Nucleus accumbens (tissue), 56 donors: ENCODE data around the gene CIB1.
"Not testable (repeated sequence)": the region's sequence is repeated elsewhere in the genome, so short reads cannot be mapped to it uniquely, and the experiment has no call there.

Experiments used
- DNase-seq, 56 donors: peaks; one replicate each; lab custom pipeline; 2025; lab: John Stamatoyannopoulos, UW

The CIB1 gene

DNA sequence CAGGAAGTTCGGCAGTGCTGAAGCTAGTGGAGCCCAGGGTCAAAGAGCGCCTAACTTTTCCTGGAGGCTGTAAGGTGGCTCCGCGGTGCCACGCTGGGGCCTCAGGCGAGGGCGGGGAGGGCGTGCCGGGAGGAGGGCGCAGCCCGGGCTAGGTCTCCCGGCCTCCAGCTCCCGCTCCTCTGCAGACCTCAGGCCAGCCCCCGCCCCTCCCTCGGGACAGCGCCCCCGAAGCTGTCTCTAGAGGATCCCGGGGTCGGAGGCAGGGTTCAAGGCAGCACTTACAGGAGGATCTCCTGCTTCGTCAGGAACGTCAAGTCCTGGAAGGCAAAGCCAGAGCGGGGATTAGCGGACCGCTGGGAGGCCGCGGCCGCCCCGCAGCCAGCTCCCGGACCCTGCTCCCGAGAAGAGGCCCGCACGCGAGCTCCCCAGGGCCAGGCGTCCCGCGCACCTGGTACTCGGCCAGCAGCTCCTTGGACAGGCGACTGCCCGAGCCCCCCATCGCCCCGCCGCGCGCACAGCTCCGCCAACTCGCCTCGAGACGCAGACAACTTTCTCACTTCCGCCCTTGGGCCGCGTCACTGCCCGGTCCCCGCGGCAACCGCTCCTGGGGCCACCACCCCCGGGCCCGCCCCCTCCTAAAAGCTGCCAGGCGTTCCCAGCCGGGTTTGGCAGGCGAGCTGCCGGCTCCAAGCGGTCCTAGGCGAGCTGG is at the start of gene CIB1:
TSS of gene CIB1 (minus strand) at position 555 of the 709 bp plus-strand sequence. CDS start at position 499, 56 bp downstream.
- DNase-seq: peak in 52 of 56 donors; percentile 72 to 98 (median 95)

DNA sequence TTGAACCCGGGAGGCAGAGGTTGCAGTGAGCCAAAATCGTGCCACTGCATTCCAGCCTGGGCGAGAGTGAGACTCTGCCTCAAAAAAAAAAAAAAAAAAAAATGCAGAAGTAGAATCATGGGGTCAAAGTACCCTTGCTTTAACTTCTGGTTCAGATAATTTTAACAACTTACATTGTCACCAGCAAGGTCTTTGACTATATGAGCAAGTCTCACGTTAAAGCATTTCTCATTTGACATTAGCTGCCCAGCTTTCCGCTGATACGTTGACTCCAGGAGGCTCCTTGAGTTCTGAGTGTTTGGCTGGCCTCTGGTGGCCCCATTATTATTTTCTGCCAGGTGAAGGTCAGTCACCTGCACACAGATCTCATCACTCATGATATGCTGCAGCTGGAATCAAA is 47.9 kb upstream of the CIB1 start:
- DNase-seq: not testable (repeated sequence)

DNA sequence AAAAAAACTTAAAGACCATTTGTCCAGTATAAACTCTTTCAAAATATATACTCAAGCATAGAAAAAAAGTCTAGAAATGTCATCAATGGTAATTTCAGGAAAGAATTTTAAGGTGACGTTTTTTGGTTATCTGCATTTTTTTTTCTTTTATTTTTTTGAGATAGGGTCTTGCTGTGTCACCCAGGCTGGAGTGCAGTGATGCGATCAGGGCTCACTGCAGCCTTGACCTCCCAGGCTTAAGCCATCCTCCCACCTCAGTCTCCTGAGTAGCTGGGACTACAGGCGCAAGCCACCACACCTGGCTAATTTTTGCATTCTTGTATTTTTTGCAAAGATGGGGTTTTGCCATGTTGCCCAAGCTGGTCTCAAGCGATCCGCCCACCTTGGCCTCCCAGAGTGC is 47.0 kb upstream of the CIB1 start:
- DNase-seq: not testable (repeated sequence)

DNA sequence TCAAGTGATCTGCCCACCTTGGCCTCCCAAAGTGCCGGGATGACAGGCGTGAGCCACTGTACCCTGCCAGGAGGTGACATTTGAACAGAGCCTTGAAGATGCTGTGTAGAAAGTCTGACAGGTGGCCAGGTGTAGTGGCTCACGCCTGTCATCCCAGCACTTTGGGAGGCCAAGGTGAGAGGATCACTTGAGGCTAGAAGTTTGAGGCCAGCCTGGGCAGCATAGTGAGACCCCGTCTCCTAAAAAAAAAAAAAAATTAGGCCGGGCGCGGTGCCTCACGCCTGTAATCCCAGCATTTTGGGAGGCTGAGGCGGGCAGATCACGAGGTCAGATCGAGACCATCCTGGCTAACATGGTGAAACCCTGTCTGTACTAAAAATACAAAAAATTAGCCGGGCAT is 44.7 kb upstream of the CIB1 start:
- not testable (repeated sequence) for DNase-seq

DNA sequence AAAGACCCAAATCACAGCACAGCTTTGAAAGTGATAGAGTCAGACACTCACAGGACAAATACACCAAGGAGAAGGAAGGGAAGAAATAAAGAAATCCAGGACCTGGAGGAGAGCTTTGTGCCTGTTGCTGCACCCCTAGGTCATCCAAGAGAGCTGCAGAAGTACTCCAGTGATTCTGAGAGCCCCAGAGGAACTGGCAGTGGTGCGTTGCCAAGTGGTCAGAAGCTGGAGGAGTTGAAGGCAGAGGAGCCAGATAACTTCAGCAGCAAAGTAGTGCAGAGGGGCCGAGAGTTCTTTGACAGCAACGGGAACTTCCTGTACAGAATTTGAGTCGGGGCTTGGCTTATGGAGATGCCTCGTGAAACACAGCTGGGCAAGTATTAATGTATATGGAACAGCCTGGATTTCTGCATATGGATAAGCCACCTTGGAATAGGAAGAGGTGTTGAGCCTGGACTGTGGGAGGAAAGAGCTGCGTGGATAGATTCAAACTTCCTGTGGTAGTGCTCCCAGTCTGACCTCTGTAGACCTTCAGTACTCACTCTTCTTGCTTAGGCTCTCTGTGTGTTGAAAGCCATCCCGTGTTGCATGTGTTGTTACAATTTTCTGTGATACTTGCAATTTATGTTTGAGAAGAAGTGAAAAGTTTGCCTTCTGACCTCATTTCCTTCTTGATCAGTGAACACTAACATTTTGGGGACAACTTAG is 37.9 kb upstream of the CIB1 start:
- no peak for DNase-seq

DNA sequence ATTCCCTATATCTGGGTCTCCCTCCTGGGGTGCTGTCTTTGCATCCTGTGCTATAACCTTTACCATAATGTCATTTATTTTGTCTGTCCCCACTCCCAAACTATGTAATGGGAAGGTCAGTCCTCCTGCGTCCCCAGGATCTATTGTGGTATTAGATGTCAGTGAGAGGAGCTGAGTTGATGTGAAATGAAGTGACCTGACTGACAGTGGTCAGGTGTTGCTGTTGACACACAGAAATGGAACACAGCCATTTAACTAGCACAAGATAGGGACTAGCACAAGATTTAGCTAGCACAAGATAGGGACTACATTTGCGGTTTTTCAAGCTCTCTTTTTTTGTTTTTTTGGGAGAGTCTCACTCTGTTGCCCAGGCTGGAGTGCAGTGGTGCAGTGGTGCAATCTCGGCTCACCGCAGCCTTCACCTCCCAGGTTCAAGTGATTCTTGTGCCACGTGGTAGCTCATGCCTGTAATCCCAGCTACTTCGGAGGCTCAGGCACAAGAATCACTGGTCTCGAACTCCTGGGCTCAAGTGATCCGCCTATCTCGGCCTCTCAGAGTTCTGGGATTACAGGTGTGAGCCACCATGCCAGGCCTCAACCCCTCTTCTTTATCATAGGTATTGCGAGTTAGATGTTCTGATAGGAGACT is 36.9 kb upstream of the CIB1 start:
- DNase-seq: no peak

DNA sequence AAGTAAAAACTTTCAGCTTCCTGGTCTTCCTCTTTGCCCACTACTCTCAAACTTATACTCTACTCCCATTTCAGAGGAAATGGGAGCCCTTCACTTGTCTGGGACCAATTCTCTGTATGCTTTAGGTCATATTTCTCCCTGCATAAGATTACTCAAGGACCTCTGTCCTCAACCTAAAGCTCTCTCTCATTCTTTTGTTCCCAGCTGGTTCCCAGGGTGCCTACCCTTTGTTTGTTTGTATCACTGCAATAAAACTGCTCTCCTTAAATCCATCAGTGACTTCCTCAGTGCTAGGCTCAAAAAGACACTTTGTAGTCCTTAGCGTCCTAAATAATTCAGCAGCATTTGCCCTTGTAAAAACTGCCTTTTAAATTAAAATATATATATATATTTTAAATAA is 34.7 kb upstream of the CIB1 start:
- DNase-seq: no peak

DNA sequence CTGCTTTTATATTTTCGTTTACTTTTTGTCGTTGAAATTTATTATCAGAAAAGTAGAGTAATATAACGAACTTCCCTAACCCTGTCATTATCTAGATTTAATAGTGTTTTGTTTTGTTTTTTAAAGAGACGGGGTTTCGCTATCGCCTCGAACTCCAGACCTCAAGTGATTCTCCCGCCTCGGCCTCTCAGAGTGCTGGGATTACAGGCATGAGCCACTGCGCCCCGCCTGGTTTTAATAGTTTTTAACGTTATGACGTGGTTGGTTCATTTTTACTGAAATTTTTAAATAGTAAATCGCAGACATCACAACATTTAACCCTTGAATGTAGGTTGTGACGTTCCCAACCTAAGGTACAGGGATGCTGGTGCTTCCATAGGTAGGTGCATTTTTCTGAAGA is 32.7 kb upstream of the CIB1 start:
- peak in 5 of 56 donors; percentile 4 to 22 (median 6) for DNase-seq

DNA sequence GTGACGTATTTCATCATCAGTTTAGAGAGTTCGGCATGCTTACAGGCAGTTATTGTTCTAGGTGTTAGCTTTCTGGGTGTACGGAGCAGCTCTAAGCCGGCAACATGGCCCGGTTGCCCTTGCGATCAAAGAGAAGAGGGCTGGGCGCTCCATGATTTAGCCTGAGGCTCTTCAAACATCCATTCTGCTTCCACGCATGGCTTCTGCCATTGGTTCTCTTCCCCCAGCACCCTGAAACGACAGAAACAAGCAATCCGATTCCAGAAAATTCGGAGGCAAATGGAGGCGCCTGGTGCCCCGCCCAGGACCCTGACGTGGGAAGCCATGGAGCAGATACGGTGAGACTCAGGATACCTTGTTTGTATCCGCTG is 32.3 kb upstream of the CIB1 start:
- DNase-seq: peak in 31 of 56 donors; percentile 8 to 77 (median 46)

DNA sequence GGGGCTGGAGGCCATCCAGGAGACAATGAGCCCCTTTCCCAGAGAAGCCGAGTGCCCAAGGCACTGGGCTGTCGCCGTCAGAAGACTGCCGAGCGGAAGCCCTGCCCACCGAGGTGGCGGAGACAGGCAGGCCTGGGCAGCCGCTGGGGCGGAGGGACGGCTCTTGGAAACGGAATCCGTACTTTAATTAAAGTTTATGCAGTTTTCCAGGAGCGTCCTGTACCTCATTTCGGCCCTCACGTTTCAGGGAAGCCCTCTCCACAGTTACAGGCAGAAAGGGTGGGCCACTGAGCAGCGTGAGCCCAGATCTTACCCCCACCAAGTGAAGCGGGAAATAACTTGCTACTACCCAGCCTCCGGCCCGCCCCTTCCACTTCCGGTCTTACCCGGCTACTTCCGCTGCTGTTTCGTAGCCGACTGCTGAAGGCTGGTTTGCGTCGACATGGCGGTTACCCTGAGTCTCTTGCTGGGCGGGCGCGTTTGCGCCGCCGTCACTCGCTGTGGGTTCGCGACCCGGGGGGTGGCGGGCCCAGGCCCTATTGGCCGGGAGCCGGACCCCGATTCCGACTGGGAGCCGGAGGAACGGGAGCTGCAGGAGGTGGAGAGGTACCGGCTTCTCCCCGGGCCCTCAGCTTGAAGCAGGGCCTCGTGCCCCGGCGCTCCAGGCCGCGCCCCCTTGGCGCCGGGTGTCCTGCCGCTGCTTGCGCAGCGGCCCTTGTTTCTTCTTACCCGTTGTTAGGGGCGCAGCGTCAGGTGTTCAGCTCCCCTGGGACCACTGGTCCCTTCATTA is 31.7 kb upstream of the CIB1 start, which contains the start of gene NGRN:
TSS of gene NGRN (plus strand) at position 402 of the 790 bp plus-strand sequence. CDS start at position 443, 41 bp downstream.
- peak; percentile 8 to 97 (median 91) for DNase-seq

DNA sequence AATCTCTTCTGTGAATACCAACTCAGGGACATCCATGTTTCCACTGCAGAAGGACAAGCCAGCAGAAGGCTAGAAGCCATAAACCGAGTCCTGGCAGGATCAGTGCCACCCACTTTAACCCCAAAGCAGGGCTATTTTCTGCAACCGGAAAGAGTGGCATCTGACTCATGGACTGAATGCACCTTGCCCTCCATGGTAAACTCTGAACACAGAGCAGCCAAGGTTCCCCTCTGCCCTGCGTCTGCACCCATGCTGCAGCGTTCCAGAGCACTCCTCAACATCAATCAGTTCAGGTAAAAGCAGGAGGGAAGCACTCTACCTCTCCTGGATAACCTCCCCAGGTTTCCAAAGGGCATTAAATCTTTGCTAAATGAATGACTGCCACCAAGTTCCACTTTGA is 30.9 kb upstream of the CIB1 start:
- DNase-seq: peak in 2 of 56 donors; percentile 16 to 41

DNA sequence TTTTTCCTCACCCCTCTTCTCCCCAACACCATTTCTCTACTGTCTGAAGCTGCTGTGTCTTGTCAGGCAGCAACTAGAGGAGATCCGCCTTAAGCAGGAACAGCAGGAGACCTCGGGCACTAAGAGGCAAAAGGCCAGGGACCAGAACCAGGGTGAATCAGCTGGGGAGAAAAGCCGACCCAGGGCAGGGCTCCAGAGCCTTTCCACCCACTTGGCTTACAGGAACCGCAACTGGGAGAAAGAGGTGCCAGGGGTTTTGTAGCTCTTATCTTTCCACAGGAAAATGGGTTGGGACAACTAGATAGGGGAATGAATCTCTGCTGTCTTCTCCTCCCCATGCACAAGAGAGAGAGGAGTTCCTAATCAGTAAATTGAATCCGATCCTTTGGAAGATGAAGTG is 28.7 kb upstream of the CIB1 start:
- no peak for DNase-seq

DNA sequence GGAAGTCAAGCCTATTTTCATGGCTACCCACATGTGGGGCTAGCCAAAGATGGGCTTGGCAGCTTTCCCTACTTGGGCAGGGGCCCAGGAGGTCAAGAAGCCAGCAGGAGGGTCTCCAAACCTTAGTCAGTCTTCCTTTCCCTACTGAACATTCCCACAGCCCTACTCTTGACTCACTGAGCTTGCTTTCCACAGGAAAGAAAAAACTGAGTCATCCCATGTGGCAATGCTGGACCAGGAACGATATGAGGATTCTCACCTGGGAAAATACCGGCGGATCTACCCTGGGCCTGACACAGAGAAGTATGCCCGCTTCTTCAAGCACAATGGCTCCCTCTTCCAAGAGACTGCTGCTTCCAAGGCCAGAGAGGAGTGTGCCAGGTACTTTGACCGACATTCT is 28.1 kb upstream of the CIB1 start:
- no peak for DNase-seq

DNA sequence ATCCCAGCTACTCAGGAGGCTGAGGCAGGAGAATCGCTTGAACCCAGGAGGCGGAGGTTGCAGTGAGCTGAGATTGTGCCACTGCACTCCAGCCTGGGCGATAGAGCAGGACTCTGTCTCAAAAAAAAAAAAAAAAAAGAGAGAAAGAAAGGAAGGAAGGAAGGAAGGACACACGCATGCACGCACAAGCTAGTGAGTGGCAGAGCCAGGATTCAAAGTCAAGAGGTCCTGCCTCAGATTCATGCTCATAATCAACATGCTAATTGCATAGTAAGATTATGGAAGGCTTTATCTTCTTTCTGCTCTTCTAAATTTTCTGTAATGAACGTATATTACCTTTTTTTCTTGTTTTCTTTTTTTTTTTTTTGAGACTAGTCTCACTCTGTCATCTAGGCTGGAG is 27.0 kb upstream of the CIB1 start:
- not testable (repeated sequence) for DNase-seq

DNA sequence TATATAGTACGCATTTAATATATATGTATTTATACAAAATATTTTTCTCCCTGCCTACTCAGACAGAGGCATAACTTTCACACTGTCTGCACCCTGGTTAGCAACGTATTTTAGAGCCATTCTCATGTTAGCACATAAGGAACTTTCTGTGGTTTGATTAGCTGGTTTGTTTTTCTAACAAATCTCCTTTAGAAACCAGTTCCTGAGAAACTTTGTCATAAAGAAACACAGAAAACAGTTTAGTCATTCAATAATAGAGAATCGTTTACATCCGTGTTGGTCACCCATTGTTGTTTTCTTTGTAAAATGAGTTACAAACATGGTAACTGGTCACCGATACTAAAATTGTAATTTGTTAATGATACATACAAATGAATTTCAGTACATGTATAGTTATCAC is 25.8 kb upstream of the CIB1 start:
- DNase-seq: no peak

DNA sequence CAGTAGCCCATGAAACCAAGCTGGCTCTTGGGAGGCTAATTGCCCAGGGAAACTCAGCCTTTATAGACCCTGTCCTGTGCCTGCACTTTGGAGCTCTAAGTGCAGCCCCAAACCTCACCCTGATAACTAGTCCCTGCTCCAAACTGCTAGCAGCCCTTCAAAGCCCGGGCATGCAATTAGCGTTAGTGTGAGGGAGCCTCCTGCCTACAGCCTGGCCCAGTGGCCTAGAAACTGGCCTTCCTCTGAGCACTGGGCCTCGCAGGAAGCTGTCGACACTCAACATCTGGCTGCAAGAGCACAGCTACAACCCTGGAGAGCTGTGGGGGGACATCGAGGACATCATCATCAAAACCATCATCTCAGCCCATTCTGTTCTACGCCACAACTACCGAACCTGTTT is 24.0 kb upstream of the CIB1 start:
- no peak for DNase-seq

DNA sequence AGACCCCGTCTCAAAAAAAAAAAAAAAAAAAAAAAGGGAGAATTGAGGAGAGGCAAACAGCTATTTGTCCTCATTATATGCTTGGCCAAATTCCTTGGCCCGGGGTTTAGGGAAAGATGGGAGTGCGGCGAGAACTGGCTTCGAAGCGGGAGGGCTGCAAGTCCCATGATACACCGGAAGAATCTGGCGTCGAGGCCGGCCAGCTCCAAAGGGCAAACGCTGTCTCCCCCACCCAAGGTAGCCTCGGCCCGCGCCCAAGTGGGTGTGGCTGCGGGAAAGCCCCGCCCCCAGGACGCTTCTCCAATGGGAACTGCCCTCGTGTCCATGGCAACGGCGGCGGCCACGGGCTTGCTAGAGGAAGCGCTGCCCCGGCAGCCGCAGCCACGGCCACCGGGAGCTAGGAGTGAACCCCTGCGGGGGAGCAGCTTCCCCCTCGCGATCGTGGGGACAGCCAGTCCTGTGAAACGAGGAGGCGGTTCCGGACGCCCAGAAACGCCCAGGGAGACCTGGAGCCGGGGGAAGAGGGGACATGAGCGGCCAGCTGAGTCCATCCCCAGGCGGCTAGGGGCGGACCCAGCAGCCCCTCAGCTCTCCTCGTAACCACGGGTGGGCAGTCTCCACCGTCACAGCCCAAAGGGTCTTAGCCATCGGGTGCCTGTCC is 15.6 kb upstream of the CIB1 start, which contains the start of gene TTLL13:
TSS of gene TTLL13 (plus strand) at position 354 of the 661 bp plus-strand sequence. CDS start 1,075 bp downstream, outside the sequence.
- peak; percentile 25 to 93 (median 76) for DNase-seq

DNA sequence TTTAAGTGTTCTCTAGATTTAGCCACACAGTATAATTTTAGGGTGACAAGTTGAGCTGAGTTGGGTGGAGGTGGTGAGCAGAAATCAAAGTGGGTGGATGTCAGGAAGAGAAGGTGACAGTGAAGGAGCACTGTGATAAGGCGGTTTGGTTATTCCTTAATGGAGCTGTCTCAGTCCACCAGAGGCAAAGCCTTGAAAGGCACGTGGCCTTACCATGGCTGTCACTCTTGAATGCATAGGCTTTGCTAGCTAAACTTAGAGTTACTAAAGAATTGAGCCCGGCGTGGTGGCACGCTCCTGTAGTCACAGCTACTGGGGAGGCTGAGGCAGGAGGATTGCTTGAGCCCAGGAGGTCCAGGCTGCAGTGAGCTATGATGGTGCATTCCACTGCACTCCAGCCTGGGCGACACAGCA is 15.1 kb upstream of the CIB1 start:
- DNase-seq: peak in 23 of 56 donors; percentile 11 to 54 (median 36)

DNA sequence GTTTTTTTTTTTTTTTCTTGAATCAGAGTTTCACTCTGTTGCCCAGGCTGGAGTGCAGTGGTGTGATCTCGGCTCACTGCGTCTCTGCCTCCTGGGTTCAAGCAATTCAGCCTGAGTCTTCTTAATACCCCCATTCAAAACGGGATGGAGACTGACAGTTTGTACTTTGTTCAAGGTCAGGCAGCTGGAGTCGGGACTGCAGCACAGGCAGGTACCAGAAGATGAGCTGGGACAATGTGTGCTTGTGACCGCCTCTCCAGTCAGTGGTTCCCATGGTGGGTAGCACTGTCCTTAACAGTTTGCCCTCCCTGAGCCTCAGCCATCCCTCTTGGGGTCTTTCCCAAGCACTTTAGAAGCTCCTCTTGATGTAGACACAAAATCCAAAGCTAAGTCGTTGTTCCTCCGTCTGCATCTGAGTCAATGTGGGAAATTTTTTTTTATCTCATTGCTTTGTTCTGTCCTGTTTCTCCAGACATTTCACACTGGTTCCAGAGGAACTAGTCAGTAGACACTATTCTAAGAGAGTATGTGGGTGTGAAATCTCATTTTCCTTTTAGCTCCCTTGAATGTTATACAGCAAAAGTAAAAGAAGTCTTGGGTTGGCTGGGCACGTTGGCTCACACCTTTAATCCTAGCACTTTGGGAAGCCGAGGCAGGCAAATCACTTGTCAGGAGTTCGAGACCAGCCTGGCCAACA is 10.3 kb upstream of the CIB1 start:
- no peak for DNase-seq
